Fibroblast of the aortic adventitia (primary cell): Measurements from ENCODE around the gene VEZF1. TPM values are rescaled to one million over a fixed set of nuclear protein-coding genes. Genes with fewer than 3 reads are reported as not detected.
A peak's percentile ranks its signal among the peaks of the same experiment; 100 is the strongest.

Source experiments
- DNase-seq: peaks from one replicate; pipeline ENCODE4 v3.0.0-alpha.2; 2010; ENCODE audit warnings: low read depth
- H3K4me3 ChIP-seq: 2 replicates; pipeline ENCODE4 v1.5.1; 2011; ENCODE audit warnings: low read depth, mild to moderate bottlenecking, control low read depth, low read length, moderate library complexity
- total RNA-seq: library from RNA; depleted of rRNA; stranded (reverse); fragments of >200 nt; gene quantifications from 2 replicates; pipeline ENCODE4 v1.2.3, GENCODE V29; 2012; ENCODE audit warnings: low replicate concordance
- TF ChIP-seq, protein P1 (sequence below): IDR thresholded peaks from 2 replicates; pipeline ENCODE4 v1.5.1; 2011; ENCODE audit warnings: mild to moderate bottlenecking, low read length, control low read depth, inconsistent platforms; ENCODE audit not compliant: insufficient read depth

Gene VEZF1
- total RNA-seq, 1 donor: 76.2 TPM

DNA sequence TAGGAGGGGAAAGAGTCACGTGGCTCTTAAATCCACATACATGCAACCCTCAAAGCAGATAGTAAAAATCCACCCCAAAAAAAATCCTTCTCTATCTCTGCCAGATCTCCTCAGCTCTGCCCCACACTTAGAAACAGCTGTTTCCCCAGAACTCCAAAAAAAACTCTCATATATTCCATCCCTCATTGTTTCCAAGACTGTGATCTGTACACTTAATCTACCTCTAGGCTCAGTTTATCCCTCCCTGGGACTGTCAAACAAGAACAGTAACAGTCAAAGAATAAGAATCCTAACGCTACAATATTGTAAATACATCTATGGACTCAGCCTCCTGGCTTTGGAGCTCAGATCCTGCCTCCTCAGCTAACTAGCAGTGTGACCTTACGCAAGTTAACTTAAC is 44.4 kb downstream of the VEZF1 start:
- no peak for DNase-seq
- H3K4me3 ChIP-seq: no peak overlapping the region
- TF ChIP-seq, protein P1, sequence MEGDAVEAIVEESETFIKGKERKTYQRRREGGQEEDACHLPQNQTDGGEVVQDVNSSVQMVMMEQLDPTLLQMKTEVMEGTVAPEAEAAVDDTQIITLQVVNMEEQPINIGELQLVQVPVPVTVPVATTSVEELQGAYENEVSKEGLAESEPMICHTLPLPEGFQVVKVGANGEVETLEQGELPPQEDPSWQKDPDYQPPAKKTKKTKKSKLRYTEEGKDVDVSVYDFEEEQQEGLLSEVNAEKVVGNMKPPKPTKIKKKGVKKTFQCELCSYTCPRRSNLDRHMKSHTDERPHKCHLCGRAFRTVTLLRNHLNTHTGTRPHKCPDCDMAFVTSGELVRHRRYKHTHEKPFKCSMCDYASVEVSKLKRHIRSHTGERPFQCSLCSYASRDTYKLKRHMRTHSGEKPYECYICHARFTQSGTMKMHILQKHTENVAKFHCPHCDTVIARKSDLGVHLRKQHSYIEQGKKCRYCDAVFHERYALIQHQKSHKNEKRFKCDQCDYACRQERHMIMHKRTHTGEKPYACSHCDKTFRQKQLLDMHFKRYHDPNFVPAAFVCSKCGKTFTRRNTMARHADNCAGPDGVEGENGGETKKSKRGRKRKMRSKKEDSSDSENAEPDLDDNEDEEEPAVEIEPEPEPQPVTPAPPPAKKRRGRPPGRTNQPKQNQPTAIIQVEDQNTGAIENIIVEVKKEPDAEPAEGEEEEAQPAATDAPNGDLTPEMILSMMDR: no peak

DNA sequence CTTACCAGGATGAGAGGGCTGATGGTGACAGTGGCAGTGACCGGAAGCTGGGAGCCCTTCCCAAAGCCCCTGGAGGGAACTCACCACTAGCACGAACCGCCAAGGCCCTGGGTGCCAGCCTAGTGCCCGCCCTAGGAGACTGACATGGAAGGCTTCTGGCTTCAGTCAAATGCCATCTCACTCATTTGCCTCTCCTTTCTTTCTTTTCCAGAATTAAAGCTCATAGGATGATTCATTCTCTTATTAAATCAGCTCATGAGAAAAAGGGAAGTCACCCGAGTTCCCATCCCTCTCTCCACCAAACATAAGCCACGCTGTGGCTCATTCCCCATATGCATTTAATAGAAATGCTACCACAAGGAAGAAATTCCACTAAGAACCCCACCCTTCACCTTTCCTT is 44.9 kb downstream of the VEZF1 start:
- TF ChIP-seq, protein P1: no peak
- no peak overlapping the region for H3K4me3 ChIP-seq
- peak; percentile 59 for DNase-seq

DNA sequence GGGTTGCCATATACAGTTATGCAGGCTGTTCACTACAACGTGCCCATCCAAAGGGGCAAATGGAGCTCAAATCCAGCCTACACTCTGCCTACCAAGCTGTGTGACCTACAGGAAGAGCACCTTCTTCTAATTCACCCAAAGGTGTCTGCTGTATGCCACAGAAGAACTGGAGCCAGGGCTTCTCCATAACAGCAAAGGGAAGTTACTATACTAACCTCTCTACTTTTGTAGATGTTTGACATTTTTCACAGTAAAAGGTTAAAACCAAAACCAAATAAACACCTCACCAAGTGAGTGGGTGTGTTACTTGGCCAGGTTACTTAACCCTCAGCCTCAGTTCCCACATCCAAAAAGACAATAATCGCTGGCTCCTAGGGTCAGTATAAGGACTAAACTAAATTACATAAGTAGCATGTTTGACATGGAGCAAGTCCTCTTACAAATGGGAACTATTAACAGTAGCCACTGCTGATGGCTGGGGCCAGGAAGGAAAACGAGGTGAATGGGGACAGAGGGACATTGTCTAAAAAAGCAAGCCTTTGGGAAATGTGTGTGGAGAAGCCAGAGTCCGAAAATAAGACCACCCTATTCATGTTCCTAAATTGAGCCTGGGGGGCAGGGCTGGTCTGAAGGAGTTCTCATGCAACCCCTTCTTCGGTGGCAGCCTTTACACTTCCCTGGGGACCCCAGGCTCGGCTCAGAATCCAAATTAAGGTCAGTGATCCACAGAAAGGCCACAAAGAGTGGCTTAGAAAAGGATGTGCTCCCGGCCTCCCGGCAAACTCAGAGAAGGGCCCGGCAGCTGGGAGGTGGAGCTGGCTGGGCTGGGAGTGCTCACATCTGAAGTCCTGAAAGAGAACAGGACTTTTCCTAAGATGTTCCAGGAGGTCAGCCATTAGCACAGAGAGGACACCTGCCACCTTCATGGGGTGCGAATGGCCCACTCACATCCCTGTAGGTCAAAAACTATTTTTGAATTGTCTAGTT is 46.4 kb downstream of the VEZF1 start:
- DNase-seq: no peak
- TF ChIP-seq, protein P1: no peak
- no peak overlapping the region for H3K4me3 ChIP-seq

DNA sequence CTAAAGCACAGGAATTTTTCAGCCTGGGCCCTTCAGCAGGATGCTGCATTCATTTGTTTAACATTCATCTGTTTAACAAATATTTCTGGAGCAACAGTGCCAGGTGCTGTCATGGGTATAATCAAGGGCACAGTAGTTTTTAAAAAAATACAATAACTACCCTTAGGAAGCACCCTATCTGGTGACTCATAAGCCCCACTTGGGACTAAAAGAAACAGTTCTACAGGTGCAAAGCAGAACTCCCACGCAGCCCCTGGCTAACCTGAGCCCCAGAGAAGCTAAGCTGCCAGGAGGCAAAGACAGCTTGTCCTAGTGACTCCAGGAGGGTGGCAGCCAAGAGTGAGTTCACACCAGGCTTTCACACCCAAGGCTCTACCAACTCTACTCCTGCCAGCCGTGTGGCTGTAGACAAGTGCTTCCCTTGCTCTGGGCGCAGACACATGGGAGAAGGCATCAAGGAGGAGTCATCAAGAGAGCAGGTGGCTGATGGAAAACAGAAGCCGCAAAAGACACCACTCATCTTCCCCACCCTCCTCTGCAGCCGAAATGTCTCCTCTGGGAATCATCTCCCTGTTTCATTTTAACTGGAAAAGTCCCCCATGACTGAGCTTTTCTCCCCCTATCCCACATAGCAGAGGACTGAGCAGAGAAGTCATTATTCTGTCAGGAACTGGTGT is 47.3 kb downstream of the VEZF1 start:
- TF ChIP-seq, protein P1: no peak
- H3K4me3 ChIP-seq: no peak overlapping the region
- DNase-seq: no peak

DNA sequence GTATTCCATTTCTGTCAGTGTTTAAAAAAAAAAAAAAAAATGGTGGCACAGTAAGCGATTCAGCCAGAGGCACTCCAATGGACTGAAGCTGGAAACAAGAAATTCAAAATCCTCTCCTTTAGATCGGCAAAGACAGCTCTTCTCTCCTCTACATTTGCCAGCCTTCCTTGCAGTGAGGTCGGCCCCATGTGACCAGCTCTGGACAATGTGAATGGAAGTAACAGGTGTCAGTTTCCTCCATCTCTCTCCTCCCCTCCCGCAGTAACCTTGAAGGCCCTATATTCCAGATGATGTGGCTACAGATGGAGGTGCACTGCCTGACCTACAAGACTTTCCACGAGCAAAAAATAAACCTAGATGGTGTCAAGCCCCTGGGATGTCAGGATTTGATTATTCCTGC is 47.8 kb downstream of the VEZF1 start:
- H3K4me3 ChIP-seq: no peak overlapping the region
- TF ChIP-seq, protein P1: no peak
- no peak for DNase-seq

DNA sequence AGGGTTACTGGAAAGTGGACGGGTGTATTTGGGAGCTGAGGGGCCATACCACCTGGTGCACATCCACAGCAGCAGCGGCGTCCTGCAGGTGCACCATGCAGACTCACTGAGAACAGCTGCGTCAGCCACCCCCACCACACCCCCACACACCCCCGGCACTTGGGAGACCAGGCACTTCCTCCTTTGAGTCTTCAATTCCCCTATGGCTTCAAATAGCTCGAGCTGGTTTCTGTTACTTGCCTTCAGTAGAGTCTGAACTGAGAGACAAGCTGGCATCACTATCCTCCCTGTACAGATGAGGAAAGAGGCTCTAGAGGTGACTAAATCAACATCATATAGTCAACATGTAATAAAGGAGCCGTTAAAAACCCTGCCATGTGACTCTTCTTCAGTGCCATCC is 48.3 kb downstream of the VEZF1 start:
- TF ChIP-seq, protein P1: no peak
- DNase-seq: no peak
- H3K4me3 ChIP-seq: no peak overlapping the region
